ENCODE results near the gene MYH11. TPM values are rescaled to one million over a fixed set of nuclear protein-coding genes. Genes with fewer than 3 reads are reported as not detected.

Gene MYH11
- total and polyA plus RNA-seq, 2 of the 13 experiments (the other 11 are each of a cell fraction or from before 2014, with no cell fraction given): not detected

- no peaks in the 10 kb centered on the region for H3K36me3 ChIP-seq (replicated peaks in 1 of 2; ENCODE audit: control insufficient read depth in 1 of 2, insufficient read depth in 2 of 2, low read length in 2 of 2)
- no peak for TF ChIP-seq TGIF2 (CRISPR knock-in tag; IDR thresholded peaks at IDR 0.05)
- TF ChIP-seq EZH2 (conservative IDR thresholded peaks at IDR 0.05; ENCODE audit: low read depth, low read length): no peak
- TF ChIP-seq, protein P1, sequence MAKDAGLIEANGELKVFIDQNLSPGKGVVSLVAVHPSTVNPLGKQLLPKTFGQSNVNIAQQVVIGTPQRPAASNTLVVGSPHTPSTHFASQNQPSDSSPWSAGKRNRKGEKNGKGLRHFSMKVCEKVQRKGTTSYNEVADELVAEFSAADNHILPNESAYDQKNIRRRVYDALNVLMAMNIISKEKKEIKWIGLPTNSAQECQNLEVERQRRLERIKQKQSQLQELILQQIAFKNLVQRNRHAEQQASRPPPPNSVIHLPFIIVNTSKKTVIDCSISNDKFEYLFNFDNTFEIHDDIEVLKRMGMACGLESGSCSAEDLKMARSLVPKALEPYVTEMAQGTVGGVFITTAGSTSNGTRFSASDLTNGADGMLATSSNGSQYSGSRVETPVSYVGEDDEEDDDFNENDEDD (CRISPR knock-in tag; IDR thresholded peaks at IDR 0.05; ENCODE audit: borderline replicate concordance): no peak
- no peak for TF ChIP-seq MAFG (CRISPR knock-in tag; IDR thresholded peaks at IDR 0.05)
- no peak for TF ChIP-seq ZBTB20 (CRISPR knock-in tag; IDR thresholded peaks at IDR 0.05; ENCODE audit: borderline replicate concordance, low read depth)
- no peak for TF ChIP-seq PCBP2 (optimal IDR thresholded peaks at IDR 0.05; ENCODE audit: low read depth, low read length, poor library complexity, severe bottlenecking)
- no peak for TF ChIP-seq U2AF2 (IDR thresholded peaks at IDR 0.05; ENCODE audit: low read depth, low read length)
- TF ChIP-seq ZNF17 (CRISPR knock-in tag; IDR thresholded peaks at IDR 0.05): no peak
- TF ChIP-seq, protein P2, sequence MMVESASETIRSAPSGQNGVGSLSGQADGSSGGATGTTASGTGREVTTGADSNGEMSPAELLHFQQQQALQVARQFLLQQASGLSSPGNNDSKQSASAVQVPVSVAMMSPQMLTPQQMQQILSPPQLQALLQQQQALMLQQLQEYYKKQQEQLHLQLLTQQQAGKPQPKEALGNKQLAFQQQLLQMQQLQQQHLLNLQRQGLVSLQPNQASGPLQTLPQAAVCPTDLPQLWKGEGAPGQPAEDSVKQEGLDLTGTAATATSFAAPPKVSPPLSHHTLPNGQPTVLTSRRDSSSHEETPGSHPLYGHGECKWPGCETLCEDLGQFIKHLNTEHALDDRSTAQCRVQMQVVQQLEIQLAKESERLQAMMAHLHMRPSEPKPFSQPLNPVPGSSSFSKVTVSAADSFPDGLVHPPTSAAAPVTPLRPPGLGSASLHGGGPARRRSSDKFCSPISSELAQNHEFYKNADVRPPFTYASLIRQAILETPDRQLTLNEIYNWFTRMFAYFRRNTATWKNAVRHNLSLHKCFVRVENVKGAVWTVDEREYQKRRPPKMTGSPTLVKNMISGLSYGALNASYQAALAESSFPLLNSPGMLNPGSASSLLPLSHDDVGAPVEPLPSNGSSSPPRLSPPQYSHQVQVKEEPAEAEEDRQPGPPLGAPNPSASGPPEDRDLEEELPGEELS (CRISPR knock-in tag; IDR thresholded peaks at IDR 0.05): no peak
- TF ChIP-seq AGO1 (IDR thresholded peaks at IDR 0.05; ENCODE audit: low read depth, low read length, poor library complexity, severe bottlenecking): no peak
- TF ChIP-seq, protein P3, sequence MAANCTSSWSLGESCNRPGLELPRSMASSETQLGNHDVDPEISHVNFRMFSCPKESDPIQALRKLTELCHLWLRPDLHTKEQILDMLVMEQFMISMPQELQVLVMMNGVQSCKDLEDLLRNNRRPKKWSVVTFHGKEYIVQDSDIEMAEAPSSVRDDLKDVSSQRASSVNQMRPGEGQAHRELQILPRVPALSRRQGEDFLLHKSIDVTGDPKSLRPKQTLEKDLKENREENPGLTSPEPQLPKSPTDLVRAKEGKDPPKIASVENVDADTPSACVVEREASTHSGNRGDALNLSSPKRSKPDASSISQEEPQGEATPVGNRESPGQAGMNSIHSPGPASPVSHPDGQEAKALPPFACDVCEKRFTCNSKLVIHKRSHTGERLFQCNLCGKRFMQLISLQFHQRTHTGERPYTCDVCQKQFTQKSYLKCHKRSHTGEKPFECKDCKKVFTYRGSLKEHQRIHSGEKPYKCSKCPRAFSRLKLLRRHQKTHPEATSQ (CRISPR knock-in tag; IDR thresholded peaks at IDR 0.05; ENCODE audit: borderline replicate concordance): no peak
- no peak for TF ChIP-seq ZNF34 (CRISPR knock-in tag; IDR thresholded peaks at IDR 0.05; ENCODE audit: borderline replicate concordance)
- no peak for TF ChIP-seq ZNF768 (CRISPR knock-in tag; IDR thresholded peaks at IDR 0.05)
- TF ChIP-seq ZNF761 (CRISPR knock-in tag; conservative IDR thresholded peaks at IDR 0.05): no peak
- no peak for TF ChIP-seq AKAP8 (CRISPR knock-in tag; IDR thresholded peaks at IDR 0.05)
- TF ChIP-seq, protein P4, sequence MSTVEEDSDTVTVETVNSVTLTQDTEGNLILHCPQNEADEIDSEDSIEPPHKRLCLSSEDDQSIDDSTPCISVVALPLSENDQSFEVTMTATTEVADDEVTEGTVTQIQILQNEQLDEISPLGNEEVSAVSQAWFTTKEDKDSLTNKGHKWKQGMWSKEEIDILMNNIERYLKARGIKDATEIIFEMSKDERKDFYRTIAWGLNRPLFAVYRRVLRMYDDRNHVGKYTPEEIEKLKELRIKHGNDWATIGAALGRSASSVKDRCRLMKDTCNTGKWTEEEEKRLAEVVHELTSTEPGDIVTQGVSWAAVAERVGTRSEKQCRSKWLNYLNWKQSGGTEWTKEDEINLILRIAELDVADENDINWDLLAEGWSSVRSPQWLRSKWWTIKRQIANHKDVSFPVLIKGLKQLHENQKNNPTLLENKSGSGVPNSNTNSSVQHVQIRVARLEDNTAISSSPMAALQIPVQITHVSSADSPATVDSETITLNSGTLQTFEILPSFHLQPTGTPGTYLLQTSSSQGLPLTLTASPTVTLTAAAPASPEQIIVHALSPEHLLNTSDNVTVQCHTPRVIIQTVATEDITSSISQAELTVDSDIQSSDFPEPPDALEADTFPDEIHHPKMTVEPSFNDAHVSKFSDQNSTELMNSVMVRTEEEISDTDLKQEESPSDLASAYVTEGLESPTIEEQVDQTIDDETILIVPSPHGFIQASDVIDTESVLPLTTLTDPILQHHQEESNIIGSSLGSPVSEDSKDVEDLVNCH (CRISPR knock-in tag; IDR thresholded peaks at IDR 0.05): no peak
- TF ChIP-seq, protein P5, sequence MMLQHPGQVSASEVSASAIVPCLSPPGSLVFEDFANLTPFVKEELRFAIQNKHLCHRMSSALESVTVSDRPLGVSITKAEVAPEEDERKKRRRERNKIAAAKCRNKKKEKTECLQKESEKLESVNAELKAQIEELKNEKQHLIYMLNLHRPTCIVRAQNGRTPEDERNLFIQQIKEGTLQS (CRISPR knock-in tag; IDR thresholded peaks at IDR 0.05): no peak
Measured at GRCh38 chr16:15749371-15749770, 107.5 kb downstream of the MYH11 start.

More at GRCh38 chr16:15749371-15749770, 107.5 kb downstream of the MYH11 start:
- H2AFZ ChIP-seq (ENCODE audit: low read length): no peak overlapping the region
- no peak overlapping the region for H3K9ac ChIP-seq (ENCODE audit: insufficient read depth, low read depth, low read length)
- no peaks in the 10 kb centered on the region for H3K79me2 ChIP-seq (ENCODE audit: insufficient read depth, low read length)
- H3K4me2 ChIP-seq (ENCODE audit: low read depth, low read length): no peak overlapping the region
- no peaks in the 10 kb centered on the region for H3K9me3 ChIP-seq (ENCODE audit: low read length)
- H3K27ac ChIP-seq (ENCODE audit: extremely low read length, insufficient read depth, low read length): no peak overlapping the region
- no peak for FAIRE-seq
- DNase-seq (ENCODE audit: low spot score): no peak
- no peaks in the 10 kb centered on the region for H3K4me1 ChIP-seq (ENCODE audit: insufficient read depth, low read length)
- H3K27me3 ChIP-seq (ENCODE audit: control insufficient read depth in 1 of 2, insufficient read depth in 2 of 2, low read length in 2 of 2): peaks cover 1 to 4% of the 10 kb centered on the region in 2 experiments; a peak in 3 of 5 replicates
- intact Hi-C loops (cut with micrococcal nuclease; ENCODE audit: unreplicated experiment): no loop called here
- 2% methylated on average over 2 of the region's 2 CpGs for WGBS (ENCODE audit: low lambda C conversion rate)
- no peaks in the 10 kb centered on the region for H4K20me1 ChIP-seq (ENCODE audit: insufficient read depth, low read length)
- no TSS peak for BruUV-seq (replicated peaks)
- CTCF ChIA-PET (ENCODE audit: low intra/inter-chr PET ratio, low total read pairs): no interaction called here
- no peak overlapping the region for H3K4me3 ChIP-seq (replicated peaks in 1 of 3; ENCODE audit: insufficient read depth in 1 of 3, low read depth in 2 of 3, low read length in 3 of 3)
- ATAC-seq: no peak
- in situ Hi-C loops (cut with HindIII; ENCODE audit: extremely low pct_ligation_motif_present, low pct_unique_long_range_greater_than_20kb): no loop called here
- POLR2A ChIA-PET: no interaction called here

All from HepG2 (cell line).